Left colon (tissue), 2 donors: Measurements from ENCODE around the gene FAM180B. TPM values are rescaled to one million over a fixed set of nuclear protein-coding genes. Genes with fewer than 3 reads are reported as not detected.
"Not testable (repeated sequence)": the region's sequence is repeated elsewhere in the genome, so short reads cannot be mapped to it uniquely, and the experiment has no call there.

Experiments used
- ATAC-seq: fragments of 200-7000 bp; cut with Tn5 transposase; one replicate; pipeline ENCODE4 v1.9.1; 2020; ENCODE audit warnings: mild to moderate bottlenecking, moderate library complexity
- DNase-seq, 2 donors: peaks; one replicate each; pipeline ENCODE4 v3.0.0-alpha.2; 2020
- intact Hi-C, 2 donors: fragments of 100-400 bp; cut with DNase I in 1 of 2; cut with micrococcal nuclease in 1 of 2; formaldehyde crosslinking; loops; one replicate each; pipeline versions ENCODE4 v1.11.2 to v1.14.0; 2022; cut with DNase I, micrococcal nuclease
- total RNA-seq, 2 donors: library from RNA; stranded (reverse); fragmentation: NEBNext Ultra II Directional; extraction: Animal tissue kit (Norgen Biotek cat#: 25700); gene quantifications; one replicate each; pipeline ENCODE4 v1.2.1, GENCODE V29; 2021
- donor health status: DM: no; HTN: no; CAD: no.
- donor health status: DM: yes; HTN: yes; CAD: no.

The FAM180B gene
- total RNA-seq, 2 donors from 2014 or later: 0.42 TPM; not detected in 1

GRCh38 chr11:47631473-47631872, 45.0 kb downstream of the FAM180B start:
- DNase-seq (no peak), ATAC-seq (no peak)
- intact Hi-C loops: no loop called here

GRCh38 chr11:47636331-47636730, 49.9 kb downstream of the FAM180B start:
- DNase-seq, intact Hi-C loops, ATAC-seq: not testable (repeated sequence)

Other genes with a start within 250 kb of the FAM180B start
- gene MYBPC3, start 234.0 kb upstream of the FAM180B start, total RNA-seq: not detected
- 10 to 100 TPM in 1 of 2 donors, 1 to 10 TPM in 1; 5.0 to 15.8 TPM for gene SPI1, start 208.1 kb upstream of the FAM180B start, total RNA-seq
- 10 to 100 TPM; 17.9 to 20.2 TPM for gene SLC39A13, start 178.1 kb upstream of the FAM180B start, total RNA-seq
- 10 to 100 TPM; 74.8 to 82.5 TPM for gene PSMC3, start 160.2 kb upstream of the FAM180B start, total RNA-seq
- gene RAPSN, start 137.5 kb upstream of the FAM180B start, total RNA-seq: under 1 TPM; 0.61 to 0.70 TPM
- gene CELF1, start 33.5 kb upstream of the FAM180B start, total RNA-seq: 10 to 100 TPM; 70.6 to 93.1 TPM
- gene PTPMT1, start 21.1 kb upstream of the FAM180B start, total RNA-seq: 10 to 100 TPM; 28.9 to 29.5 TPM
- 10 to 100 TPM; 11.7 to 14.9 TPM for gene KBTBD4, start 7.7 kb upstream of the FAM180B start, total RNA-seq
- 100 to 1,000 TPM; 180 to 246 TPM for gene NDUFS3, start 7.6 kb upstream of the FAM180B start, total RNA-seq
- under 1 TPM; 0.34 to 0.53 TPM for gene C1QTNF4, start 7.7 kb downstream of the FAM180B start, total RNA-seq
- gene MTCH2, start 55.9 kb downstream of the FAM180B start, total RNA-seq: 100 to 1,000 TPM; 131 to 155 TPM
- 1 to 10 TPM; 2.3 to 2.9 TPM for gene AGBL2, start 128.7 kb downstream of the FAM180B start, total RNA-seq
- 10 to 100 TPM; 59.5 to 62.6 TPM for gene FNBP4, start 180.7 kb downstream of the FAM180B start, total RNA-seq